Testis (tissue), 3 donors: ENCODE data around the gene BOD1L1. TPM values are rescaled to one million over a fixed set of nuclear protein-coding genes. Genes with fewer than 3 reads are reported as not detected.
"Not testable (repeated sequence)": the region's sequence is repeated elsewhere in the genome, so short reads cannot be mapped to it uniquely, and the experiment has no call there.

Experiments
- DNase-seq: peaks from one replicate; pipeline ENCODE4 v3.0.0-alpha.2; 2019
- H3K27ac ChIP-seq, 2 donors: fragments of 200-600 bp; sonication (generic); one replicate each; pipeline ENCODE4 v1.5.1; 2019
- H3K27me3 ChIP-seq: fragments of 200-600 bp; sonication (generic); one replicate; pipeline ENCODE4 v1.5.1; 2019
- H3K36me3 ChIP-seq: fragments of 200-600 bp; sonication (generic); one replicate; pipeline ENCODE4 v1.5.1; 2017; ENCODE audit warnings: low read depth; ENCODE audit errors: missing control alignments
- H3K4me1 ChIP-seq: fragments of 200-600 bp; sonication (generic); one replicate; pipeline ENCODE4 v1.5.1; 2019
- H3K4me3 ChIP-seq, 2 donors: fragments of 200-600 bp; sonication (generic); one replicate each; pipeline ENCODE4 v1.5.1; 2017 to 2019
- H3K9me3 ChIP-seq: fragments of 200-600 bp; sonication (generic); one replicate; pipeline ENCODE4 v1.5.1; 2017
- POLR2A ChIP-seq: fragments of 450-650 bp; IDR thresholded peaks from one replicate; pipeline ENCODE4 v1.6.1; 2017; ENCODE audit warnings: antibody characterized with exemption, mild to moderate bottlenecking, moderate library complexity
- WGBS, 2 donors: methylation state at CpG; one replicate each; pipeline ENCODE4 v1.1.5; 2018; 5-methylcytosine and 5-hydroxymethylcytosine counted together
- intact Hi-C: fragments of 100-400 bp; cut with DNase I; formaldehyde crosslinking; loops from one replicate; pipeline ENCODE4 v1.15.1; 2023; ENCODE audit warnings: low total_unique reads
- polyA plus RNA-seq: library from polyadenylated mRNA; stranded (reverse); fragments of 350-450 nt; fragmentation: Illumina TruSeq; extraction: RNeasy Lipid Tissue Mini Kit (QIAGEN cat#74804); gene quantifications from one replicate; pipeline ENCODE4 v1.2.3, GENCODE V29; 2014; ENCODE audit warnings: low read depth, low replicate concordance; ENCODE audit not compliant: insufficient read depth
- total RNA-seq, 2 donors: library from RNA; depleted of rRNA; stranded (reverse); fragments of >200 nt; gene quantifications; one replicate each; pipeline ENCODE4 v1.2.3, GENCODE V29; 2016
- TF ChIP-seq, protein P1 (sequence below), 3 experiments: fragments of 450-650 bp in 2 of 3; fragments of 200-600 bp in 1 of 3; sonication (generic) in 1 of 3; IDR thresholded peaks; one replicate each; pipeline ENCODE4 v1.5.1; 2016 to 2019; ENCODE audit warnings: antibody characterized with exemption in 3 of 3, mild to moderate bottlenecking in 2 of 3, moderate library complexity in 1 of 3

BOD1L1 gene
- total and polyA plus RNA-seq, 3 donors from 2014 or later, result 14.7 to 108 (median 98.1) TPM

DNA sequence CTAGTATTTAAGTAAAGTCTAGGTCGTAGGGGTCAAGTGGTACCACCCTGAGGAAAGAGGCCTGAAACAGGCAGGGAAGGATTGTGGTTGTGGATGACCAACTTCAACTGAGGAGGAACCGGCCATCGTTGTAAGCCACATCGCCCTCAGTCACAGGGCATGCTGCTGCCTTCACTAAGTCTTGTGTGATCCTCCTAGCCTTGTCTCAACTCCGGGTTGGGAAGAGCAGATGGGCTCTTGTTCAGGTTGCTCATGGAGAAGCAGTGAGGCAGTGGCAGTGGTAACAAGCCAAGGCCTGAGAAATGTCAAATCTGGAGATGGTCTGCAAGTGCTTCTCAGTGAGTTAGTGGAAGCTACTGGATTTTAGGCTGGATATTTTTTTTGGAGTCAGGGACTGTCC is 60.4 kb downstream of the BOD1L1 start:
- intact Hi-C loops, result no loop called here
- no peaks in the 10 kb centered on the region for H3K36me3 ChIP-seq
- 96 to 97% methylated on average over 5 of the region's 5 CpGs for WGBS, 2 donors
- DNase-seq, result no peak
- TF ChIP-seq, protein P1, sequence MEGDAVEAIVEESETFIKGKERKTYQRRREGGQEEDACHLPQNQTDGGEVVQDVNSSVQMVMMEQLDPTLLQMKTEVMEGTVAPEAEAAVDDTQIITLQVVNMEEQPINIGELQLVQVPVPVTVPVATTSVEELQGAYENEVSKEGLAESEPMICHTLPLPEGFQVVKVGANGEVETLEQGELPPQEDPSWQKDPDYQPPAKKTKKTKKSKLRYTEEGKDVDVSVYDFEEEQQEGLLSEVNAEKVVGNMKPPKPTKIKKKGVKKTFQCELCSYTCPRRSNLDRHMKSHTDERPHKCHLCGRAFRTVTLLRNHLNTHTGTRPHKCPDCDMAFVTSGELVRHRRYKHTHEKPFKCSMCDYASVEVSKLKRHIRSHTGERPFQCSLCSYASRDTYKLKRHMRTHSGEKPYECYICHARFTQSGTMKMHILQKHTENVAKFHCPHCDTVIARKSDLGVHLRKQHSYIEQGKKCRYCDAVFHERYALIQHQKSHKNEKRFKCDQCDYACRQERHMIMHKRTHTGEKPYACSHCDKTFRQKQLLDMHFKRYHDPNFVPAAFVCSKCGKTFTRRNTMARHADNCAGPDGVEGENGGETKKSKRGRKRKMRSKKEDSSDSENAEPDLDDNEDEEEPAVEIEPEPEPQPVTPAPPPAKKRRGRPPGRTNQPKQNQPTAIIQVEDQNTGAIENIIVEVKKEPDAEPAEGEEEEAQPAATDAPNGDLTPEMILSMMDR (IDR thresholded peaks at IDR 0.05), result no peak
- TF ChIP-seq POLR2A, result no peak
- H3K27me3 ChIP-seq, result no peaks in the 10 kb centered on the region
- H3K4me1 ChIP-seq, result no peaks in the 10 kb centered on the region
- H3K4me3 ChIP-seq, result no peak overlapping the region
- no peaks in the 10 kb centered on the region for H3K9me3 ChIP-seq
- H3K27ac ChIP-seq, result no peak overlapping the region

- H3K27me3 ChIP-seq, result no peaks in the 10 kb centered on the region
- no peak overlapping the region for H3K27ac ChIP-seq
- WGBS, 2 donors, result 96 to 97% methylated on average over 1 of the region's 1 CpG
- no peaks in the 10 kb centered on the region for H3K9me3 ChIP-seq
- no peaks in the 10 kb centered on the region for H3K4me1 ChIP-seq
- no peak for DNase-seq
- intact Hi-C loops, result no loop called here
- H3K4me3 ChIP-seq, result no peak overlapping the region
- no peaks in the 10 kb centered on the region for H3K36me3 ChIP-seq
- TF ChIP-seq, protein P1 (IDR thresholded peaks at IDR 0.05), result no peak
- no peak for TF ChIP-seq POLR2A
Observed at GRCh38 chr4:13562876-13563275, 64.6 kb downstream of the BOD1L1 start.

DNA sequence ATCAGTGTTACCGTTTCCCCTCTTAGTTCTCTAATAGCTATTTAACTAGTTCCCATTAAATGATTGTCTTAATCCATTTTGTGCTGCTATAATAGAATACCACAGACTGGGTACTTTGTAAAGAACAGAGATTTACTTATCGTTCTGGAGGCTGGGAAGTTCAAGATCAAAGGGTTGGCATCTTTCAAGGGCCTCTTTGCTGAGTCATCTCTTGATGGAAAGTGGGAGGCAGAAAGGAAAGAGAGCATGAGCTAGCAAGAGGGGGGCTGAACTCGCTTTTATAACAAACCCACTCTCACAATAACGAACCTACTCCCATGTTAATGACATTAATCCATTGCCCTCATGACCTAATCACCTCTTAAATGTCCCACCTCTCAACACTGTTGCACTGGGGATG is 65.9 kb downstream of the BOD1L1 start:
- Histone ChIP-seq H3K27me3 (no peaks in the 10 kb centered on the region), H3K36me3 (no peaks in the 10 kb centered on the region), H3K4me3 (no peak overlapping the region), H3K9me3 (no peaks in the 10 kb centered on the region), H3K4me1 (no peaks in the 10 kb centered on the region), H3K27ac (no peak overlapping the region)
- intact Hi-C loops, result no loop called here
- TF ChIP-seq POLR2A, result no peak
- TF ChIP-seq, protein P1 (IDR thresholded peaks at IDR 0.05), result no peak
- no peak for DNase-seq
- WGBS, 2 donors, result 68 to 70% methylated on average over 4 of the region's 4 CpGs

DNA sequence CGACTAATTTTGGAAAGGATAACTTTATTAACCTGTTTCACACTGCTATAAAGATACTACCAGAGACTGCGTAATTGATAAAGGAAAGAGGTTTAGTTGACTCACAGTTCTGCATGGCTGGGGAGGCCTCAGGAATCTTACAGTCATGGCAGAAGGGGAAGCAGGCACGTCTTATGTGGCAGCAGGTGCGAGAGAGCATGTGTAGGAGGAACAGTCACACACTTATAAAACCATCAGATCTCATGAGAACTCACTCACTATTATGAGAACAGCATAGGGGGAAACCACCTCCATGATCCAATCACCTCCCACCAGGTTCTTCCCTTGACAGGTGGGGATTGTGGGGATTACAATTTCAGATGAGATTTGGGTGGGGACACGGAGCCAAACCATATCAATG is 67.4 kb downstream of the BOD1L1 start:
- intact Hi-C loops, result not testable (repeated sequence)

DNA sequence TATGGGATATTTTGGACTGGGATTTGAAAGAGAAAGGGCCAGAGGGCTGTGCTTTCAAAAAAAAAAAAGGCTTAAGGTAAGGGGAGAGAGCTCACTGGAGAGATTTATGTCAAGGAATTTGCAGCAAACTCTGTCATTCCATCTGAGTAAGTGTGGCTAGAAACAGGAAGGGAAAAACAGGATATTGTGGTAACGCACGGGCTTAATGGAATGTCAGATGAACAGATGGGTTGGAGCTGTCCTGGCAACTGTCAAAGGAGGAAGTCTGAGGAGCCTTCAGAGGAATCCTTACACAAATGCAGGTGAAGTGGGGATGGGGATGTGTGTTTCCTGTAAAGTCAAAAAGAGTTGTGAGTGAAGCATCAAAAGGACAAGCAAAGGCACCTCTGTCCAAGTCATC is 68.1 kb downstream of the BOD1L1 start:
- WGBS, 2 donors, result 28 to 34% methylated on average over 2 of the region's 2 CpGs
- no peak for DNase-seq
- Histone ChIP-seq H3K36me3 (no peaks in the 10 kb centered on the region), H3K4me3 (no peak overlapping the region), H3K9me3 (no peaks in the 10 kb centered on the region), H3K4me1 (no peaks in the 10 kb centered on the region), H3K27ac (no peak overlapping the region), H3K27me3 (no peaks in the 10 kb centered on the region)
- TF ChIP-seq, protein P1 (IDR thresholded peaks at IDR 0.05), result no peak
- TF ChIP-seq POLR2A, result no peak
- intact Hi-C loops, result no loop called here

More for the DNA sequence above, 67.4 kb downstream of the BOD1L1 start:
- not testable (repeated sequence) for H3K36me3 ChIP-seq, H3K27ac ChIP-seq, H3K9me3 ChIP-seq, H3K27me3 ChIP-seq, H3K4me1 ChIP-seq, DNase-seq, H3K4me3 ChIP-seq
- 57 to 70% methylated on average over 5 of the region's 5 CpGs for WGBS, 2 donors
